Measurements from ENCODE around the gene MME.
"Not testable (repeated sequence)": the region's sequence is repeated elsewhere in the genome, so short reads cannot be mapped to it uniquely, and the experiment has no call there.

MME gene

GRCh38 chr3:155211266-155211665, 131.1 kb downstream of the MME start:
- Mint-ChIP-seq H3K27ac (no peak overlapping the region), H3K4me3 (no peak overlapping the region), H3K27me3 (no peaks in the 10 kb centered on the region), H3K36me3 (ENCODE audit: low read depth) (no peaks in the 10 kb centered on the region), H3K4me1 (ENCODE audit: low read depth) (no peaks in the 10 kb centered on the region), H3K9me3 (no peaks in the 10 kb centered on the region)

- no peak overlapping the region for H3K27ac Mint-ChIP-seq
- no peaks in the 10 kb centered on the region for H3K27me3 Mint-ChIP-seq
- H3K4me1 Mint-ChIP-seq (ENCODE audit: low read depth): no peaks in the 10 kb centered on the region
- H3K4me3 Mint-ChIP-seq: no peak overlapping the region
- H3K9me3 Mint-ChIP-seq: peaks cover under 1% of the 10 kb centered on the region
- H3K36me3 Mint-ChIP-seq (ENCODE audit: low read depth): no peaks in the 10 kb centered on the region
These were observed 131.8 kb downstream of the MME start for GRCh38 chr3:155211940-155212339.

GRCh38 chr3:155216007-155216406, 135.9 kb downstream of the MME start:
- H3K4me1 Mint-ChIP-seq (ENCODE audit: low read depth); H3K27ac Mint-ChIP-seq; H3K4me3 Mint-ChIP-seq; H3K36me3 Mint-ChIP-seq (ENCODE audit: low read depth); H3K27me3 Mint-ChIP-seq: not testable (repeated sequence)
- peaks cover 10% of the 10 kb centered on the region for H3K9me3 Mint-ChIP-seq

GRCh38 chr3:155217591-155217990, 137.5 kb downstream of the MME start:
- Mint-ChIP-seq H3K4me1 (ENCODE audit: low read depth) (no peaks in the 10 kb centered on the region), H3K9me3 (peaks cover 13% of the 10 kb centered on the region), H3K4me3 (no peak overlapping the region), H3K27me3 (no peaks in the 10 kb centered on the region), H3K36me3 (ENCODE audit: low read depth) (no peaks in the 10 kb centered on the region), H3K27ac (no peak overlapping the region)

GRCh38 chr3:155218462-155218861, 138.3 kb downstream of the MME start:
- no peak overlapping the region for H3K27ac Mint-ChIP-seq
- no peaks in the 10 kb centered on the region for H3K4me1 Mint-ChIP-seq (ENCODE audit: low read depth)
- H3K9me3 Mint-ChIP-seq: peaks cover 15% of the 10 kb centered on the region
- no peaks in the 10 kb centered on the region for H3K36me3 Mint-ChIP-seq (ENCODE audit: low read depth)
- no peak overlapping the region for H3K4me3 Mint-ChIP-seq
- H3K27me3 Mint-ChIP-seq: no peaks in the 10 kb centered on the region

GRCh38 chr3:155219106-155219505, 139.0 kb downstream of the MME start:
- no peaks in the 10 kb centered on the region for H3K27me3 Mint-ChIP-seq
- H3K4me1 Mint-ChIP-seq (ENCODE audit: low read depth): no peaks in the 10 kb centered on the region
- no peak overlapping the region for H3K4me3 Mint-ChIP-seq
- no peaks in the 10 kb centered on the region for H3K36me3 Mint-ChIP-seq (ENCODE audit: low read depth)
- H3K9me3 Mint-ChIP-seq: peaks cover 15% of the 10 kb centered on the region
- no peak overlapping the region for H3K27ac Mint-ChIP-seq

GRCh38 chr3:155225417-155225816, 145.3 kb downstream of the MME start:
- Mint-ChIP-seq H3K4me3 (no peak overlapping the region), H3K27me3 (no peaks in the 10 kb centered on the region), H3K36me3 (ENCODE audit: low read depth) (no peaks in the 10 kb centered on the region), H3K27ac (no peak overlapping the region), H3K9me3 (peaks cover 8% of the 10 kb centered on the region), H3K4me1 (ENCODE audit: low read depth) (no peaks in the 10 kb centered on the region)

- peaks cover 5% of the 10 kb centered on the region for H3K9me3 Mint-ChIP-seq
- H3K27me3 Mint-ChIP-seq: no peaks in the 10 kb centered on the region
- no peak overlapping the region for H3K27ac Mint-ChIP-seq
- H3K4me3 Mint-ChIP-seq: no peak overlapping the region
- H3K4me1 Mint-ChIP-seq (ENCODE audit: low read depth): no peaks in the 10 kb centered on the region
- no peaks in the 10 kb centered on the region for H3K36me3 Mint-ChIP-seq (ENCODE audit: low read depth)
These were observed 147.0 kb downstream of the MME start for GRCh38 chr3:155227141-155227540.

GRCh38 chr3:155228676-155229075, 148.6 kb downstream of the MME start:
- Mint-ChIP-seq H3K36me3 (ENCODE audit: low read depth) (no peaks in the 10 kb centered on the region), H3K9me3 (no peaks in the 10 kb centered on the region), H3K27me3 (no peaks in the 10 kb centered on the region), H3K4me1 (ENCODE audit: low read depth) (no peaks in the 10 kb centered on the region), H3K27ac (no peak overlapping the region), H3K4me3 (no peak overlapping the region)

GRCh38 chr3:155229086-155229485, 149.0 kb downstream of the MME start:
- Mint-ChIP-seq H3K27me3 (no peaks in the 10 kb centered on the region), H3K4me3 (no peak overlapping the region), H3K27ac (no peak overlapping the region), H3K36me3 (ENCODE audit: low read depth) (no peaks in the 10 kb centered on the region), H3K4me1 (ENCODE audit: low read depth) (no peaks in the 10 kb centered on the region), H3K9me3 (no peaks in the 10 kb centered on the region)

- Mint-ChIP-seq H3K36me3 (ENCODE audit: low read depth) (no peaks in the 10 kb centered on the region), H3K4me1 (ENCODE audit: low read depth) (no peaks in the 10 kb centered on the region)
These were observed 150.3 kb downstream of the MME start for GRCh38 chr3:155230382-155230781.

GRCh38 chr3:155231792-155232191, 151.7 kb downstream of the MME start:
- Mint-ChIP-seq H3K4me1 (ENCODE audit: low read depth) (no peaks in the 10 kb centered on the region), H3K9me3 (no peaks in the 10 kb centered on the region)

More at GRCh38 chr3:155230382-155230781, 150.3 kb downstream of the MME start:
- no peak overlapping the region for H3K4me3 Mint-ChIP-seq
- H3K9me3 Mint-ChIP-seq: no peaks in the 10 kb centered on the region
- no peaks in the 10 kb centered on the region for H3K27me3 Mint-ChIP-seq
- H3K27ac Mint-ChIP-seq: no peak overlapping the region

GRCh38 chr3:155232605-155233004, 152.5 kb downstream of the MME start:
- Mint-ChIP-seq H3K27ac (no peak overlapping the region), H3K9me3 (no peaks in the 10 kb centered on the region), H3K4me1 (ENCODE audit: low read depth) (no peaks in the 10 kb centered on the region), H3K4me3 (no peak overlapping the region), H3K36me3 (ENCODE audit: low read depth) (no peaks in the 10 kb centered on the region), H3K27me3 (no peaks in the 10 kb centered on the region)

More at GRCh38 chr3:155231792-155232191, 151.7 kb downstream of the MME start:
- Mint-ChIP-seq H3K27me3 (no peaks in the 10 kb centered on the region), H3K4me3 (no peak overlapping the region), H3K27ac (no peak overlapping the region), H3K36me3 (ENCODE audit: low read depth) (no peaks in the 10 kb centered on the region)

- no peaks in the 10 kb centered on the region for H3K4me1 Mint-ChIP-seq (ENCODE audit: low read depth)
- no peaks in the 10 kb centered on the region for H3K36me3 Mint-ChIP-seq (ENCODE audit: low read depth)
- no peaks in the 10 kb centered on the region for H3K27me3 Mint-ChIP-seq
- no peak overlapping the region for H3K27ac Mint-ChIP-seq
- H3K9me3 Mint-ChIP-seq: no peaks in the 10 kb centered on the region
- H3K4me3 Mint-ChIP-seq: no peak overlapping the region
These were observed 153.1 kb downstream of the MME start for GRCh38 chr3:155233213-155233612.

All from stimulated activated naive CD8-positive, alpha-beta T cell treated with anti-CD3 and anti-CD28 coated beads, Interleukin-15, Interleukin-2, amounts not matched to agents 100 ng/mL and 50 ng/mL, for 24 hours (primary cell).